ENCODE data around the gene PADI1.

PADI1 gene

GRCh38 chr1:17222557-17222956 is 17.6 kb downstream of the PADI1 start:
- Histone ChIP-seq H3K4me1 (ENCODE audit: control insufficient read depth, insufficient read depth, low read length, unreplicated experiment) (peaks cover 4% of the 10 kb centered on the region), H3K4me3 (ENCODE audit: low read depth, low read length) (no peak overlapping the region), H3K79me2 (ENCODE audit: control insufficient read depth, insufficient read depth, low read length, unreplicated experiment) (no peaks in the 10 kb centered on the region), H3K36me3 (ENCODE audit: insufficient read depth, low read length) (no peaks in the 10 kb centered on the region), H3K27me3 (ENCODE audit: insufficient read depth, low read length) (no peaks in the 10 kb centered on the region), H2AFZ (ENCODE audit: low read length, unreplicated experiment) (no peak overlapping the region), H3K27ac (ENCODE audit: low read depth, low read length) (no peak overlapping the region)

DNA sequence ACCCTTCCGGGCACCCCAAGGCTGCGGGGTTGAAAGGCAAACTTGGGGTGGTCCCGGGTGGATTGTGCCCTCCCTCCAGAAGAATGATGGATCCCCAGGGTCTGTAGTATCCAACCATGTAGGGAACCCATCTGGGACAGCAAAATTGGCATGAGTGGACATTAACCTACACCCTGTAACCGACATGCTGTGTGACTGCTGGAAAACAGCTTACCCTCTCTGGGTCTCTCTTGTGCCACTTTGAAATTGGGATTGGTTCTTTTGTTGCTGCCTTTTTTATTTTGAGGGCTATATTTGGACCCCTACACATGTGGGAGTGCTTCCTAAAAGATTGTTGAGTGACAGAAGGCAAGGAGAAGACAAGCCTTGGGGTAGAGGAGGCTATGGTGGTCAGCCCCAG is 19.5 kb downstream of the PADI1 start:
- Histone ChIP-seq H2AFZ (ENCODE audit: low read length, unreplicated experiment) (no peak overlapping the region), H3K79me2 (ENCODE audit: control insufficient read depth, insufficient read depth, low read length, unreplicated experiment) (no peaks in the 10 kb centered on the region), H3K4me3 (ENCODE audit: low read depth, low read length) (no peak overlapping the region), H3K27ac (ENCODE audit: low read depth, low read length) (no peak overlapping the region), H3K36me3 (ENCODE audit: insufficient read depth, low read length) (no peaks in the 10 kb centered on the region), H3K27me3 (ENCODE audit: insufficient read depth, low read length) (no peaks in the 10 kb centered on the region), H3K4me1 (ENCODE audit: control insufficient read depth, insufficient read depth, low read length, unreplicated experiment) (peaks cover 4% of the 10 kb centered on the region)

GRCh38 chr1:17225140-17225539 is 20.2 kb downstream of the PADI1 start:
- H3K27me3 ChIP-seq (ENCODE audit: insufficient read depth, low read length), result no peaks in the 10 kb centered on the region
- H3K79me2 ChIP-seq (ENCODE audit: control insufficient read depth, insufficient read depth, low read length, unreplicated experiment), result no peaks in the 10 kb centered on the region
- no peak overlapping the region for H3K27ac ChIP-seq (ENCODE audit: low read depth, low read length)
- H3K36me3 ChIP-seq (ENCODE audit: insufficient read depth, low read length), result no peaks in the 10 kb centered on the region
- peaks cover 4% of the 10 kb centered on the region for H3K4me1 ChIP-seq (ENCODE audit: control insufficient read depth, insufficient read depth, low read length, unreplicated experiment)
- no peak overlapping the region for H2AFZ ChIP-seq (ENCODE audit: low read length, unreplicated experiment)
- no peak overlapping the region for H3K4me3 ChIP-seq (ENCODE audit: low read depth, low read length)

GRCh38 chr1:17227358-17227915 is 22.5 kb downstream of the PADI1 start:
- Histone ChIP-seq H3K4me1 (ENCODE audit: control insufficient read depth, insufficient read depth, low read length, unreplicated experiment) (peaks cover 8% of the 10 kb centered on the region), H3K79me2 (ENCODE audit: control insufficient read depth, insufficient read depth, low read length, unreplicated experiment) (no peaks in the 10 kb centered on the region), H3K27ac (ENCODE audit: low read depth, low read length) (no peak overlapping the region), H3K27me3 (ENCODE audit: insufficient read depth, low read length) (no peaks in the 10 kb centered on the region), H3K36me3 (ENCODE audit: insufficient read depth, low read length) (no peaks in the 10 kb centered on the region), H3K4me3 (ENCODE audit: low read depth, low read length) (no peak overlapping the region), H2AFZ (ENCODE audit: low read length, unreplicated experiment) (no peak overlapping the region)

GRCh38 chr1:17228619-17229018 is 23.7 kb downstream of the PADI1 start:
- no peaks in the 10 kb centered on the region for H3K79me2 ChIP-seq (ENCODE audit: control insufficient read depth, insufficient read depth, low read length, unreplicated experiment)
- H3K4me1 ChIP-seq (ENCODE audit: control insufficient read depth, insufficient read depth, low read length, unreplicated experiment), result peaks cover 19% of the 10 kb centered on the region
- H3K27me3 ChIP-seq (ENCODE audit: insufficient read depth, low read length), result no peaks in the 10 kb centered on the region
- H3K4me3 ChIP-seq (ENCODE audit: low read depth, low read length), result no peak overlapping the region
- no peak overlapping the region for H2AFZ ChIP-seq (ENCODE audit: low read length, unreplicated experiment)
- no peak overlapping the region for H3K27ac ChIP-seq (ENCODE audit: low read depth, low read length)
- H3K36me3 ChIP-seq (ENCODE audit: insufficient read depth, low read length), result no peaks in the 10 kb centered on the region

GRCh38 chr1:17229379-17229778 is 24.5 kb downstream of the PADI1 start:
- H3K36me3 ChIP-seq (ENCODE audit: insufficient read depth, low read length), result no peaks in the 10 kb centered on the region
- no peaks in the 10 kb centered on the region for H3K27me3 ChIP-seq (ENCODE audit: insufficient read depth, low read length)
- no peak overlapping the region for H3K4me3 ChIP-seq (ENCODE audit: low read depth, low read length)
- H2AFZ ChIP-seq (ENCODE audit: low read length, unreplicated experiment), result no peak overlapping the region
- H3K79me2 ChIP-seq (ENCODE audit: control insufficient read depth, insufficient read depth, low read length, unreplicated experiment), result no peaks in the 10 kb centered on the region
- peaks cover 26% of the 10 kb centered on the region for H3K4me1 ChIP-seq (ENCODE audit: control insufficient read depth, insufficient read depth, low read length, unreplicated experiment)
- H3K27ac ChIP-seq (ENCODE audit: low read depth, low read length), result no peak overlapping the region

GRCh38 chr1:17230106-17230505 is 25.2 kb downstream of the PADI1 start:
- Histone ChIP-seq H3K27ac (ENCODE audit: low read depth, low read length) (no peak overlapping the region), H3K36me3 (ENCODE audit: insufficient read depth, low read length) (no peaks in the 10 kb centered on the region), H3K79me2 (ENCODE audit: control insufficient read depth, insufficient read depth, low read length, unreplicated experiment) (no peaks in the 10 kb centered on the region), H3K4me3 (ENCODE audit: low read depth, low read length) (no peak overlapping the region), H2AFZ (ENCODE audit: low read length, unreplicated experiment) (no peak overlapping the region), H3K27me3 (ENCODE audit: insufficient read depth, low read length) (no peaks in the 10 kb centered on the region), H3K4me1 (ENCODE audit: control insufficient read depth, insufficient read depth, low read length, unreplicated experiment) (peaks cover 29% of the 10 kb centered on the region)

- H3K4me3 ChIP-seq (ENCODE audit: low read depth, low read length), result no peak overlapping the region
- H3K27ac ChIP-seq (ENCODE audit: low read depth, low read length), result no peak overlapping the region
- no peak overlapping the region for H2AFZ ChIP-seq (ENCODE audit: low read length, unreplicated experiment)
- no peaks in the 10 kb centered on the region for H3K36me3 ChIP-seq (ENCODE audit: insufficient read depth, low read length)
- no peaks in the 10 kb centered on the region for H3K79me2 ChIP-seq (ENCODE audit: control insufficient read depth, insufficient read depth, low read length, unreplicated experiment)
- H3K4me1 ChIP-seq (ENCODE audit: control insufficient read depth, insufficient read depth, low read length, unreplicated experiment), result peaks cover 29% of the 10 kb centered on the region
- H3K27me3 ChIP-seq (ENCODE audit: insufficient read depth, low read length), result no peaks in the 10 kb centered on the region
Measured at GRCh38 chr1:17230671-17231310, 25.9 kb downstream of the PADI1 start.

GRCh38 chr1:17232759-17233661 is 28.1 kb downstream of the PADI1 start:
- Histone ChIP-seq H3K79me2 (ENCODE audit: control insufficient read depth, insufficient read depth, low read length, unreplicated experiment) (no peaks in the 10 kb centered on the region), H3K27me3 (ENCODE audit: insufficient read depth, low read length) (no peaks in the 10 kb centered on the region), H3K4me3 (ENCODE audit: low read depth, low read length) (peak overlapping the region; percentile 6; the same call in 1 of the 2 replicates), H2AFZ (ENCODE audit: low read length, unreplicated experiment) (no peak overlapping the region), H3K4me1 (ENCODE audit: control insufficient read depth, insufficient read depth, low read length, unreplicated experiment) (peaks cover 25% of the 10 kb centered on the region), H3K27ac (ENCODE audit: low read depth, low read length) (peak overlapping the region; percentile 76), H3K36me3 (ENCODE audit: insufficient read depth, low read length) (no peaks in the 10 kb centered on the region)

- Histone ChIP-seq H3K4me1 (ENCODE audit: control insufficient read depth, insufficient read depth, low read length, unreplicated experiment) (peaks cover 25% of the 10 kb centered on the region), H3K79me2 (ENCODE audit: control insufficient read depth, insufficient read depth, low read length, unreplicated experiment) (no peaks in the 10 kb centered on the region), H3K27me3 (ENCODE audit: insufficient read depth, low read length) (no peaks in the 10 kb centered on the region), H3K36me3 (ENCODE audit: insufficient read depth, low read length) (no peaks in the 10 kb centered on the region), H3K4me3 (ENCODE audit: low read depth, low read length) (peak overlapping the region; percentile 6; the same call in 1 of the 2 replicates), H2AFZ (ENCODE audit: low read length, unreplicated experiment) (no peak overlapping the region), H3K27ac (ENCODE audit: low read depth, low read length) (peak overlapping the region; percentile 76)
Measured at GRCh38 chr1:17233675-17234320, 28.9 kb downstream of the PADI1 start.

All from ACC112 (cell line).